ENCODE data around the gene PGBD5. TPM values are rescaled to one million over a fixed set of nuclear protein-coding genes. Genes with fewer than 3 reads are reported as not detected.

Gene PGBD5
- total RNA-seq, 1 donor from 2014 or later = 8.7 TPM

GRCh38 chr1:230341162-230341546 lies 85.0 kb downstream of the PGBD5 start:
- peaks cover 6% of the 10 kb centered on the region for H3K4me1 Mint-ChIP-seq (ENCODE audit: unreplicated experiment)
- H3K4me3 Mint-ChIP-seq = no peak overlapping the region
- no peak overlapping the region for H3K27ac Mint-ChIP-seq
- no peak for DNase-seq (ENCODE audit: extremely low spot score, unreplicated experiment)
- TF ChIP-seq CTCF (conservative IDR thresholded peaks at IDR 0.05) = no peak
- no peaks in the 10 kb centered on the region for H3K27me3 Mint-ChIP-seq
- no peaks in the 10 kb centered on the region for H3K9me3 Mint-ChIP-seq
- no peaks in the 10 kb centered on the region for H3K36me3 Mint-ChIP-seq

GRCh38 chr1:230340526-230341161 lies 85.5 kb downstream of the PGBD5 start:
- DNase-seq (ENCODE audit: extremely low spot score, unreplicated experiment) = no peak
- H3K4me1 Mint-ChIP-seq (ENCODE audit: unreplicated experiment) = peaks cover 6% of the 10 kb centered on the region
- no peak overlapping the region for H3K27ac Mint-ChIP-seq
- H3K9me3 Mint-ChIP-seq = no peaks in the 10 kb centered on the region
- no peaks in the 10 kb centered on the region for H3K27me3 Mint-ChIP-seq
- H3K36me3 Mint-ChIP-seq = peaks cover 3% of the 10 kb centered on the region
- no peak for TF ChIP-seq CTCF (conservative IDR thresholded peaks at IDR 0.05)
- no peak overlapping the region for H3K4me3 Mint-ChIP-seq

GRCh38 chr1:230339033-230339432 lies 87.1 kb downstream of the PGBD5 start:
- peaks cover 6% of the 10 kb centered on the region for H3K4me1 Mint-ChIP-seq (ENCODE audit: unreplicated experiment)
- no peak for DNase-seq (ENCODE audit: extremely low spot score, unreplicated experiment)
- no peak for TF ChIP-seq CTCF (conservative IDR thresholded peaks at IDR 0.05)
- no peaks in the 10 kb centered on the region for H3K9me3 Mint-ChIP-seq
- H3K27ac Mint-ChIP-seq = no peak overlapping the region
- no peak overlapping the region for H3K4me3 Mint-ChIP-seq
- H3K27me3 Mint-ChIP-seq = no peaks in the 10 kb centered on the region
- H3K36me3 Mint-ChIP-seq = peaks cover 5% of the 10 kb centered on the region

- Mint-ChIP-seq H3K4me1 (ENCODE audit: unreplicated experiment) (peaks cover 8% of the 10 kb centered on the region), H3K9me3 (no peaks in the 10 kb centered on the region), H3K4me3 (no peak overlapping the region), H3K36me3 (peaks cover 5% of the 10 kb centered on the region), H3K27ac (no peak overlapping the region), H3K27me3 (no peaks in the 10 kb centered on the region)
- no peak for DNase-seq (ENCODE audit: extremely low spot score, unreplicated experiment)
- TF ChIP-seq CTCF (conservative IDR thresholded peaks at IDR 0.05) = no peak
These were observed 88.9 kb downstream of the PGBD5 start for GRCh38 chr1:230337266-230337665.

- Mint-ChIP-seq H3K36me3 (peaks cover 5% of the 10 kb centered on the region), H3K4me1 (ENCODE audit: unreplicated experiment) (peaks cover 8% of the 10 kb centered on the region), H3K9me3 (no peaks in the 10 kb centered on the region), H3K27me3 (no peaks in the 10 kb centered on the region), H3K27ac (no peak overlapping the region), H3K4me3 (no peak overlapping the region)
- no peak for DNase-seq (ENCODE audit: extremely low spot score, unreplicated experiment)
- no peak for TF ChIP-seq CTCF (conservative IDR thresholded peaks at IDR 0.05)
These were observed 90.1 kb downstream of the PGBD5 start for GRCh38 chr1:230335861-230336522.

Measured in type B pancreatic cell (in vitro differentiated cells).